ENCODE measurements around the gene HS2ST1. TPM values are rescaled to one million over a fixed set of nuclear protein-coding genes. Genes with fewer than 3 reads are reported as not detected.

The HS2ST1 gene
- total and polyA plus RNA-seq, 10 of the 15 experiments (the other 5 are each of a cell fraction or from before 2014, with no cell fraction given), result 5.4 to 30.8 (median 18.6) TPM

GRCh38 chr1:87117761-87118368 lies 203.4 kb downstream of the HS2ST1 start (continued):
- no peak for TF ChIP-seq NR2C1 (IDR thresholded peaks at IDR 0.05)

- Histone ChIP-seq H3K36me3 (ENCODE audit: control insufficient read depth in 2 of 2, insufficient read depth in 2 of 2, low read length in 1 of 2) (no peaks in the 10 kb centered on the region), H3K9me3 (replicated peaks; ENCODE audit: control insufficient read depth, insufficient read depth, low read length) (no peaks in the 10 kb centered on the region), H3K9ac (ENCODE audit: control insufficient read depth, insufficient read depth, low read length) (no peak overlapping the region), H4K20me1 (ENCODE audit: control insufficient read depth, insufficient read depth) (0 out of 2 replicates have a peak, but pooled peaks cover 2% of the 10 kb centered on the region), H3K4me3 (no peak overlapping the region), H3K4me1 (ENCODE audit: control insufficient read depth, insufficient read depth, low read length) (peaks cover 14% of the 10 kb centered on the region), H3K27me3 (replicated peaks in 1 of 2; ENCODE audit: control insufficient read depth in 2 of 2, insufficient read depth in 2 of 2, low read length in 1 of 2) (no peaks in the 10 kb centered on the region), H3K4me2 (ENCODE audit: control insufficient read depth, insufficient read depth) (no peak overlapping the region), H3K79me2 (ENCODE audit: control insufficient read depth, insufficient read depth, low read length) (no peaks in the 10 kb centered on the region), H3K27ac (ENCODE audit: control insufficient read depth, insufficient read depth) (no peak overlapping the region), H2AFZ (ENCODE audit: control insufficient read depth, low read depth, low read length) (no peak overlapping the region)
- peak; percentile 15 for ATAC-seq
- POLR2A ChIA-PET, result no interaction called here
- FAIRE-seq, result no peak
- SMC1A ChIA-PET (ENCODE audit: uncharacterized antibody, unreplicated experiment), result interaction anchor here (2.5 kb wide), 1 partner anchor 12 kb away, joined by 6 read pairs; no protein-coding TSS in a partner anchor
- in situ Hi-C loops (cut with MboI), result no loop called here
- WGBS (ENCODE audit: insufficient coverage, insufficient replicate concordance, low lambda C conversion rate, missing lambda C conversion rate), result 71% methylated on average over 5 of the region's 5 CpGs
- RAD21 ChIA-PET (ENCODE audit: unreplicated experiment), result no interaction called here
- TF ChIP-seq RCOR1 (conservative IDR thresholded peaks at IDR 0.05; ENCODE audit: low read depth, low read length), result no peak
- TF ChIP-seq HDAC2 (IDR thresholded peaks at IDR 0.05), result no peak
- TF ChIP-seq TCF7 (IDR thresholded peaks at IDR 0.05; ENCODE audit: borderline replicate concordance), result no peak
- TF ChIP-seq CHD1 (IDR thresholded peaks at IDR 0.05; ENCODE audit: low read depth, low read length), result no peak
- no TSS peak for BruUV-seq (replicated peaks)
- no peak for DNase-seq (ENCODE audit: low read depth, low spot score)
- CTCF ChIA-PET, result interaction anchor here (0.7 to 2.9 kb wide), 6 partner anchors 9 to 339 kb away, joined by 3 to 11 read pairs (median 3); no protein-coding TSS in a partner anchor
- intact Hi-C loops (cut with micrococcal nuclease; ENCODE audit: unreplicated experiment), result no loop called here
Observed at GRCh38 chr1:87119541-87120140, 205.2 kb downstream of the HS2ST1 start.
